Central memory CD4-positive, alpha-beta T cell (primary cell): Measurements from ENCODE around the gene CLPX.
A peak's percentile ranks its signal among the peaks of the same experiment; 100 is the strongest.
"Not testable (repeated sequence)": the region's sequence is repeated elsewhere in the genome, so short reads cannot be mapped to it uniquely, and the experiment has no call there.

Source experiments
- DNase-seq: peaks from one replicate; pipeline ENCODE4 v3.0.0; 2022
- total RNA-seq, 3 experiments: gene quantifications; one replicate each; lab custom pipeline; 2026; lab: John Stamatoyannopoulos, UW

The CLPX gene
- 40.7 to 82.7 (median 79.5) reads per million in 3 experiments for total RNA-seq

DNA sequence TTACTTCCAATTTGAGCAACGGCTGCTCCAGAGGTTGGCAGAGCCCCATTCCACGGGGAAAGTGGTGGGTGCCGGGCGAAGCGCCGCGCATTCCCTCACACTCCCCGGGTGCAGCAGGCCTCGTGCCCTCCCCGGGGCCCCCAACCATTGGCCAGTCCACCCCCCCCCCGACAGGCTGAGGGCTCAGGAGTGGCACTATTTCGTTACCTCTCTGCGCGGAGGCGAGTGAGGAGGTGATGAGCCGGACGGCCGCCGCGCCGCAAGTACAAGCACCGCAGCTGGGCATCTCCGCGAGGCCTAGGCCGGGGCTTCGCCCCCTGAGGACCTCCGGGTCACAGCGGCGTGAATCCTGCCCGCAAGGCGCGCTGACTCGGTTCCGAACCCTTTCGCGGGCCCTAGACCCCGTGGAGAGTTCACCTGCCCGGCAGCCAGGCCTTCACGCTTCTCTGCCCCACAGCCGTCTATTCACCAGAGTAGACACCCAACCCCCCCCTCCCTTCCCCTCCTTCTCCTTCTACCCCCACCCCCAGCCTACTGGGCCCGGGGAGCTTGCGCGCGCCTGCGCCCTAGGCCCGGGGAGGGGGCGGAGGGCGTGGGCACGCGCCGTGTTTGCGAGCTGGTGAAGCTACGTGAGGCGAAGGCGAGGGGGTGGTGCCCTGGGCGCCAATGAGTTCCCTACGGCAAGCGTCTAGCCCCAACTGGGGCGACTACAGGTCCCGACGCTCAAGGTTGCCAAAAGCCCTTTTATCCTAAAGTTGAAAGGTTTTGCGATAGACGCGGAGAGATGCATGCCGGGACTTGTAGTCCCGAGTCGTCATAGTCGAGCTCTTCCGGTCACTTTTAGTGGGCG, at the start of gene CLPX:
Gene CLPX (minus strand): TSS at position 475 of the 850 bp plus-strand sequence. CDS start 189 bp downstream, at position 286.
- DNase-seq: peak; percentile 95

DNA sequence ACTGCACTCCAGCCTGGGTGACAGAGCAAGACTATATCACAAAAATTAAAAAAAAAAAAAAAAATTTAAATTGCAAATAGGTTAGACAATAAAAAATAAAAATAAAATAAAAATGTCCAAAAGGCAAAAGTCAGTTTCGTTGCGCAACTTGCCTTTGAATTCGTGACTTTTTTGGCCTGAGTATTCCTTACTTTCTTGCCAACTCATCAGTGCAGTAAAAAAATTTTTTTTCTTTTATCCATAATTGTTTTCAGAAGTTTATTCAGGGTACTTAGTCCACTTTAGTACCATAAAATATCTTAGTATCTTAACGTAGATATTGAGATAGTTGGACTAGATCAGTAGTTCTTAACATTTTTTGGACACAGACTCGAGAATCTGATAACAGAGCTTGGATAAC, 48.6 kb upstream of the CLPX start:
- no peak for DNase-seq

DNA sequence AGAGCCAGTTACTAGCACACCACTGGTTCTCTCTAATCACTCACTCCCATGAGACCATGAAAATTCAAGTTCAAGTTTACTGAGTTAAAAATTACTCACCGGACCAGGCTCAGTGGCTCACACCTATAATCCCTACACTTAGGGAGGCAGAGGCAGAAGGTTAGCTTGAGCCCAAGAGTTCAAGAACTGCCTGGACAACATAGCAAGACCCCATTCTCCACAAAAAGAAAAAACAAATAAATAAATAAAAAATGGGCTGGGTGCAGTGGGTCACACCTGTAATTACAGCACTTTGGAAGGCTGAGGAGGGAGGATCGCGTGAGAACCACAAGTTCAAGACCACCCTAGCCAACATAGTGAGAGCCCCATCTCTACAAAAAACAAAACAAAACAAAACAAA, 47.4 kb upstream of the CLPX start:
- DNase-seq: no peak

- no peak for DNase-seq
Observed at GRCh38 chr15:65231306-65231705, 46.2 kb upstream of the CLPX start.

DNA sequence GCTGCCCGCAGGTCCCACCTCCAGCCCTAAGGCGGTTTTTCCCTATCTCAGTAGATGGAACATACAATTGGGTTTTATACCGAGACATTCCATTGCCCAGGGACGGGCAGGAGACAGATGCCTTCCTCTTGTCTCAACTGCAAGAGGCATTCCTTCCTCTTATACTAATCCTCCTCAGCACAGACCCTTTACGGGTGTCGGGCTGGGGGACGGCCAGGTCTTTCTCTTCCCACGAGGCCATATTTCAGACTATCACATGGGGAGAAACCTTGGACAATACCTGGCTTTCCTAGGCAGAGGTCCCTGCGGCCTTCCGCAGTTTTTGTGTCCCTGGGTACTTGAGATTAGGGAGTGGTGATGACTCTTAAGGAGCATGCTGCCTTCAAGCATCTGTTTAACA, 41.8 kb upstream of the CLPX start:
- not testable (repeated sequence) for DNase-seq

DNA sequence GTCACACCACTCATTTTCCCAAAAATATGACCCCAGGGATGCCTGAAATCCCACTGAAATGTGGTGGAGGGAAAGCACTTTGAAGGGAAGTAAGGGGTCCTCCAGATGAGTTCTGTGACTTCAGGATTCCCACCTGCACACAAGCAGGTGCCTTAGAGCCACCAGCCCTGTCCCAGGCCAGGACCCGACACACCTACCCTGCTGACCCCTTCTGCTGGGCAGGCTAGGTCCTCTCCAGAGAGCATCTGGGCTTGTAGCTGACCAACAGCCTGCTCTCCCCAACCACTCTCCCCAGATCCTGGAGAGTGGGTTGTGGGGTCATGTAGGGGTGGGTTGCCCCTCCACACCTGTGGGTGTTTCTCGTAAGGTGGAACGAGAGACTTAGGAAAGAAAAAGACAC, 41.1 kb upstream of the CLPX start:
- DNase-seq: no peak

- no peak for DNase-seq
Observed at GRCh38 chr15:65223996-65224395, 38.9 kb upstream of the CLPX start.

- DNase-seq: no peak
Observed at GRCh38 chr15:65222891-65223290, 37.7 kb upstream of the CLPX start.

- no peak for DNase-seq
Observed at GRCh38 chr15:65221697-65222096, 36.6 kb upstream of the CLPX start.

GRCh38 chr15:65219137-65219536, 34.0 kb upstream of the CLPX start:
- DNase-seq: no peak

DNA sequence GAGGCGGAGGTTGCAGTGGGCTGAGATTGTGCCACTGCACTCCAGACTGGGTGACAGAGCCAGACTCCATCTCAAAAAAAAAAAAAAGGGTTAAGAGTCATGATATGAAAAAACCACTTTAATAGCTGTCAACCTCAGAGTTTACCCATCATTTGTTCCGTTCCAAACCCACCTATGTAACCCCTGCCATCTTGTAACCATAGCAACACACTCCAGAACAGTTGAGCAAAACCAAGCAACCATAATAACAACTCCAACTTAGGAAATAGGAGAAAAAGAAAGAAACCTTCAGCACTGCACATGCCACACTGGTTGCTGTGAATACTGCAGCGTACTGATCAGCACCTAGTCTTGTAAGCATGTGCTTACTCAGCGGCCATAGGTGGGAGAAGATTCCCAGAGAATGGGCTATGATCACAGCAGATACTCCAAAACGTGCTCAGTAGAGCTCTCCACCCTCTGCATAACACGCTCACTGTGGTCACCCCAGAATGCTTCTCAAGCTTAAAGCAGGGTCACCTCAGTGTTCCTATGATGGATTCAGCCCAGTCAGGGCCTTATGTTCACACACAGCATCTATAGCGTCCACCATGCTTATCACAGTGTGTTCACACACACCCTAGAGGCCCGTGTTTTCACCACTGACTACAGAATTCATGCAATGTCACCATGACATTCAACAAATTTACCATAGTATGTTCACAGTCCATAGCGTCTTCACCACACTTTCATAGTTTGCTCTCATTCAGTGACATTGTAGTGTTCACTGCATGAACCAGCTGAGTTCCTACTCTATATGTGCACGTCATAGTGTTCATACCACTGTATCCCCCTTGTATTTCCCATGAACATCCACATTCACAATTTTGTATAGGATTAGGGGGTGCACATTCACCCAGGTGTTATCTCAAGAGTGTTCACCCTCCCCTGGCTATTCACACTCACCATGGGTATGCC, 32.7 kb upstream of the CLPX start:
- no peak for DNase-seq

- no peak for DNase-seq
Observed at GRCh38 chr15:65215496-65215895, 30.4 kb upstream of the CLPX start.

DNA sequence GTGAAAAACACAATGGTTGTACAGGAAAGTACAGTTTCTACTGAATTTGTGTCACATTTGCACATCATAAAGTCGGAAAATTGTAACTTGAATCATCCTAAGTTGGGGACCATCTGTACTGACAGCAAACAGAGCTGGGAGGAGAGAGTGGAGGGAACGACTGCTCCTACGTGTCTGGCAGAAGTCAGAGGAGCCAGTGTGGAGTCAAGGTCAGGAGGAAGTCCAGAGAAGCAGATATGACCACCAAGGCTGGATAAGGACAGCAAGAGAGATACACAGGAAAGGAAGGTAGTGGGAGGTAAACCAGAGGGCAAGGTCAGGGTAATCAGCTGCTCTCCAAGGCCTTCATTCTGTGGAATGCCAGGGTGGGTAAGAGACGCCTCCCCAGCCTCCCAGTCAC, 28.9 kb upstream of the CLPX start:
- DNase-seq: no peak

GRCh38 chr15:65213241-65213640, 28.1 kb upstream of the CLPX start:
- no peak for DNase-seq

DNA sequence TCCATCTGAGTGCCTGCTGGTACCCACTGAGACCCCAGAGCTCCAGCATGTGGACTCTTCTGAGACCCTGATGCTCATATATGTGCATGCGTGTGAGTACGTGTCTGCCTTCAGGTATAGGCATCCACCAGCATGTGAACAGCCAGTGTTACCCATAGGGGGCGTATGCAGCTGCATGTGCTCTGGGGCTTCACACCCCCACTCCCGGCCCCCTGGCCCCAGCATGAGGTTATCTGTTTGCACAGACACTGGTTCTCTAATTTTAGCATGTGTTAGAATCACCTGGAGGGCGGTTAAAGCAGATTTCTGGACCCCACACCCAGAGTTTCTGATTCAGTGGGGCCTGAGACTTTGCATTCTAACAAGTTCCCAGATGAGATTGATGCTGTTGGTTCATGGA, 27.0 kb upstream of the CLPX start:
- peak; percentile 9 for DNase-seq

DNA sequence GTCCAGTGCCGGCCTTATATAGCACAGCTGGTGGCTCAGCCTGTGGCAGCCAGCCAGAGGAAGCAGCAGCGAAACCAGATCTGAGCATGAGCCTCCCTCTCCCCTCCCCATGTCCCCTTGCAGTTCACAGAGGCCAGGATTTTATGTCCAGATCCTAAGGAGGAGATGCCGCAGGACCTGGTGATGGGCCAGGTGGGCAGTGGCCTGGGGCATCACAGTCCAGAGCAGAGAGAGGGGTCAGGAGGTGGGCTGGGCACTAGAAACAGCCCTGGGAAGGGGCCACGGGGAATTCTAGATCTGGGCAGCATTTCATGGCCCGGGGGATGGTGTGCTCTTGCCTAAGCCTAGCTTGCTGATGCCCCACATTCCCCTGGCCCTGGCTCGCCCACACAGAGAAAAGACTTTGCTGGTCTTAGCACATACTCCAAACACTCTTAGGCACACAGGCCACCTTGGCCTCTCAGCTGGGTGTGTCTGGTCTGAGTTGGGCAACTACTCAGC, 26.4 kb upstream of the CLPX start:
- no peak for DNase-seq

DNA sequence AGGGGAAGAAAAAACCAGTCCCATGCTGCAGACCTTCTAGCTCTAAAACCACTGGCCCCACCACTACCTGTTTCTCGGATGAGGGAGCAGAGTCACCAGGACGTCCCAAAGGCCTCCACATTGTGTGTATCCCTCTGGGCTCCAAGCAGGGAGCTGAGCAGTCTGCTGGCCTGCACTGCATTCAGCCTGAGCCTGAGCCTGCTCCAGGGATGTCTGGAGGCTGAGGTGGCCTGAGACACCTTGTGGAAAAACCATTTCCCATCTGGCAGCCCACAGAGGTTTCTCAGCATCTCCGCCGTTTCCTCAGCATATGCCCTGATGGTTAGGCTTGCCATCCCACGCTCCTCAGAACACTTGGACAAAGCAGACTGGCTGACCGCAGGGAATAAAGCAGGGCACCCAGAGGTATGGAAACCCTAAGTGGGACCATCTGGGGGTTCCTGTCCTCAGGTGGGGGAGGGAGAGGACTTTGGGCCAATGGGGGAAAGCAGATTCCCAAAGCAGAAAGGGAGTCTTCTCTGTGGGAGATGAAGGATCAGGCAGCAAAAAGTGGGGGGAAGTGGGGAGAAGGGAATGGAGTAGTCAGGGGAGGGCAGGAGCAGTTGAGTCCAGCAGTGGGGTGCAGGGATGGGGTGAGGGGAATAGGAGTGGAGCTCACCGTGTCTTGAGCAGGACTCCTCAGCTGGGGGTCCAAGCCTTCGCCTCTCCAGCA, 25.8 kb upstream of the CLPX start, which contains the start of gene CILP:
Gene CILP (minus strand): TSS at position 704 of the 712 bp plus-strand sequence. CDS start 1,718 bp downstream, outside the sequence.
- DNase-seq: no peak

- no peak for DNase-seq
Observed at GRCh38 chr15:65209701-65210643, 24.8 kb upstream of the CLPX start.

DNA sequence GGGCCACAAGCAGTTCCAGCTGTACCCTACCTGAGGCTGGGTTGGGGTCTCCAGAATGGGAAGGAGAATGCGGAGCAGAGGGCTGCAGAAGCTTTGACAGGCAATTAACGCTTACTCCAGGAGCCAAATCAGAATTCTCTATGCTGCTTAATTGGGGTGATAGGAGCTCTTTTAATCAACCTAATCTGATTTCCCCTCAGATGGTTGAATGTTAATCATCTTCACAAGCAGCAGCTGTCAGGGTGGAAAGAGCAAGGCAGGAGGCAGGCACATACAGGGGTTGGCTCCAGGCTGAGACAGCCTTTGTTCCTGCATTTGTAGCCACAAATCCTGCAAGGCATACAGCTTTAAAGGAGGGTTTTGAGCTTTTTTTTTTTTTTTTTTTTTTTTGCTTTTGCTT, 23.5 kb upstream of the CLPX start:
- no peak for DNase-seq

- no peak for DNase-seq
Observed at GRCh38 chr15:65207280-65207840, 22.2 kb upstream of the CLPX start.

DNA sequence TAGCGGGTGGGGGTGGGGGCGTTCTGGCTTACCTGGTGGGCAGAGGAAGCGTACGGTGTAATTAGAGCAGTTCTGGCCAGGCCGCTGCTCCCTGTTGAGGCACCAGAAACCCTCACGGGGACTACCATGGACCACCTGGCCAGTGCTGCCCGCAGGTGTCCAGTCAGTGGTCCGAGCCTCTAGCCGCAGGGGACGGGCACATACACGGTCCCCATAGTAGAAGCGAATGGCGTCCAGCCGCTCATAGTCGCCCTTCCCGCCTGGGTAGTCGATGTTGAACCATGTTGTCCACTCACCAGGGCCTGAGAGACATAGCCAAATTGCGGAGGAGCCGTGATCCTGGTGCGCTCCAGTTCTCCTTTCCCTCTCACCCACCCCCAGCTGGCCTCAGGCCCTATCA, 21.6 kb upstream of the CLPX start:
- DNase-seq: no peak
